ENCODE data around the gene RFNG.

RFNG gene, protein sequence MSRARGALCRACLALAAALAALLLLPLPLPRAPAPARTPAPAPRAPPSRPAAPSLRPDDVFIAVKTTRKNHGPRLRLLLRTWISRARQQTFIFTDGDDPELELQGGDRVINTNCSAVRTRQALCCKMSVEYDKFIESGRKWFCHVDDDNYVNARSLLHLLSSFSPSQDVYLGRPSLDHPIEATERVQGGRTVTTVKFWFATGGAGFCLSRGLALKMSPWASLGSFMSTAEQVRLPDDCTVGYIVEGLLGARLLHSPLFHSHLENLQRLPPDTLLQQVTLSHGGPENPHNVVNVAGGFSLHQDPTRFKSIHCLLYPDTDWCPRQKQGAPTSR

DNA sequence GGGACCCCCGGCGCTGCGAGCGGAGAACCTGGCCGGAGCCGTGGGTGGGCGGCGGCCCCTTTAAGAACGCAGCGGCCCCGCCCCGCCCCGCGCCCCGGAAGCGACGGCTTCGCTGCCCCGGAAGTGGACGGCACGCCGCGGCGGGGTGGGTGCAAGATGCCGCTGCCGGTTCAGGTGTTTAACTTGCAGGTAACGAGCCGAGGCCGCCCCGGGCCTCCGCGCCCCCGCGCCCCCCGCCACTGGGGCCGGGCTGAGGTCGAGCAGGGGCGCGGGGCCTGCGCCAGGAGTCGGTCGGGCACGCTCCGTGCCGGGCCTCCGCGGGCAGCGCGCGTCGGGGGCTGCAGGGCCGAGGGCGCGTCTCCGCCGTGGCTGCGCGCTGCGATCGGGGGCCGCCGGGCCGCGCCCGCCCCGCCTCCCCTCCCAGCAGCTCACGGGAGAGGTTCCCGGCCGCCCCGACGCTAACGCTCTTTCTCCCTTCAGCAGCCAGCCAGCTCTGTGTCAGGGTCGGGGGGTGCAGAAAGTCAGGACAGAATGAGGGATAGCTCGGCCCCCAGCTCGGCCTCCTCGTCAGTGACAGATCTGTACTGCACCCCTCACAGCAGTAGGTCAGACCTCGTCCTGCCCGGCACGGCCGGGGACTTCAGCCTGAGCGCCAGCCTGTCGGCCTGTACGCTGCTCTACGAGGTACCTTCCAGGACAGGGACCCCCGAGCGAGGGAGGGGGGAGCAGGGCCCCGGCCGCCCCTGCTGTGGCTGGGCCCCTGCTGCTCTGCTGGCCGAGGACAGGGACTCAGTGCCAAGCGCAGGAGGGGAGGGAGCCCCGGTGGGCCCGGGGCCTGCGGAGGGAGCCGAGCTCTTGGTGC, at the start of gene RFNG, which contains the start of gene GPS1:
Gene RFNG, minus strand, starts transcription at position 36 of the 862 bp plus-strand sequence. CDS start 45 bp downstream, outside the sequence.
Gene GPS1, plus strand, starts transcription at position 123 of the 862 bp plus-strand sequence. Its CDS starts 34 bp downstream, at position 157.
- DNase-seq (ENCODE audit: low spot score) = peak; percentile 95

DNA sequence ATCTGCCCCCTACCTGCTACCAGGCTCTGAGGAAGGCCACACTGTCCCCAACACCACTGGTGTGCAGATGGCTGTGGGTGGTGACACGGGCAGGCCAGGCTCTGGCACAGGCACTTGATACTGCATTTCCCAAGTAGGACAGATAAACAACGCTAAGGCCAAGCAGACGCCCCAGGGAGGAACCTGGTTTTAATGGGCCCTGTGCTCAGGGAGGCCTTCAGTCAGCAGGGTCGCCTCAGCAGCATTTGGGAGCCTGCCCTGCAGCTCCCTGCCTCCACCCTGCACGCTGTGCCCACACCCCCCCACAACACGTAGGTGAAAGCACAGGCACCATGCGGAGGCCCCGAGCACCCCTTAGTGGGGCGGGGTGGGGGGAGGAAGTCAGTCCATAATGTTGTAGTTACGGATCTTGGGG, 49.7 kb upstream of the RFNG start:
- no peak for DNase-seq (ENCODE audit: low spot score)

DNA sequence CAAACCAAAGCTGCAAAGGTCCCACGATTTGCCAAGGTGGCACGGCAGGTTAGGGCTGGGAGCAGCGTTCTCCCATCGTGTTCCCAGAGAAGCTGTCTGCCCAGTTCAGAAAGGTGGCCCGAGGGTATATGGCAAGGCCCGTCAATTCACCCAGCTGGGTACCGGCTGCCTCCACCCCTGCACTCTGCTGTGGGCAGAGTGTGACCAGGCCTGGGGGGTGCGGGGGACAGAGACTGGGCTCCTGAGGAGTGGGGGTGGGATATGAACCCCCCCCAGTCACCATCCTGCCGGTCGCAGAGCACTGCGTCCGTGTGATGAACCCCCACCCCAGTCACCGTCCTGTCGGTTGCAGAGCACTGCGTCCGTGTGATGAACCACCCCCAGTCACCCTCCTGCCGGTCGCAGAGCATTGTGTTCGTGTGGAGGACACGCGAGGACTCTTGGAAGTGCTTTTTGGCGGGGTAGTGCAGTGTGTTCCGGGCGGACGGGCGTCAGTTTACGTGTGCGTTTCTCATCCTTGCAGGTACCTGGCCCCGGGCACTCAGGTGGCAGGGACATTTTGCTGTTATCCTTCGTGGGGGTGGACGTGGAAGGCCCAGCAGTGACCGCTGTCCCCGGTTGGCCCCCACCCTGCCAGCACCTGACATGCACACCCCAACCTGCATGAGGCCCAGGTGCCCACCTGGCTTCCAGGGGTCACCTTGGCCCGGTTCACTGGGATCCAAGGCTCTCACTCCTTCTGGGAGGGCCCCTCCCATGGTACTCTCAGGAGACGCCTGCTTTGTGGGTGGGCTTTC, 49.1 kb upstream of the RFNG start:
- DNase-seq (ENCODE audit: low spot score) = no peak

DNA sequence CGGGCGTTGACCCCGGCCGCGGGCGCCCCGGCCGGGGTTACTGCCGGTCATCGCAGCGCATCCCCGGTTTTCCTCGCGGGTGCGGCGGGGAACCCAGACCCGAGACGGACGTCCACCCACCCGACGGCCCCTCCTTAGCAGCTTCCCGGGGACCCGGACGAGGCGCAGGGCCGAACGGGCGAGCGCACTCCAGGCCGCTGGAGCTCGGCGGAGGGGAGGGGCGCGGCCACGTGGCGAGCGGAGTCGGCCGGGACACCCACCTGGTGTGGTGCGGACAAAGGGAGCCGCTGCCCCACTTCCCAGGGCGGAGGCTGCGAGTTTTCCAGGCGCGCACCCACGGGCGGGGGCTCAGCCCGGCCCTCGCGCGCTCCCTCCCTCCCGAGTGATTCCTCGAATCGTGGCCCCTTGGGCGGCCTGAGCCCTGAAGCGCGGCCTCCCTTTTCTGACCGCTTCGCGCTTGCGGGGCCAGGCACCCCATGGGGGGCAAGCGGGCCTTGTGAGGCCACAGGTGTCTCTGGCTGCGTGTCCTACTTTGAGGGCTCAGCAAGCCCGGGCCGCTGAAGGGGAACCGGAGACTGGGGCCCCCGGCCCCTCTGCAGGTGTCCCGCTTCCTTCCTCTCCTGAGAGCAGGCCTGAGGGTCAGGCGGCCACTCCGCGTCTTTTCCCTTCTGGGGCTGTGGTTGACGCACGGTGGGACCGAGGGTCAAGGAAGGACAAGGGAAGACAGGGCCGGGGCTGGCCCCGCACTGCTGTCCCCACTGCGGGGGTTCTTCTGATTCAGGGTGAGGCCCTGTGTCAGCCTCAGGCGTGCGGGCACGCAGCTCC, 47.5 kb upstream of the RFNG start:
- DNase-seq (ENCODE audit: low spot score) = no peak

DNA sequence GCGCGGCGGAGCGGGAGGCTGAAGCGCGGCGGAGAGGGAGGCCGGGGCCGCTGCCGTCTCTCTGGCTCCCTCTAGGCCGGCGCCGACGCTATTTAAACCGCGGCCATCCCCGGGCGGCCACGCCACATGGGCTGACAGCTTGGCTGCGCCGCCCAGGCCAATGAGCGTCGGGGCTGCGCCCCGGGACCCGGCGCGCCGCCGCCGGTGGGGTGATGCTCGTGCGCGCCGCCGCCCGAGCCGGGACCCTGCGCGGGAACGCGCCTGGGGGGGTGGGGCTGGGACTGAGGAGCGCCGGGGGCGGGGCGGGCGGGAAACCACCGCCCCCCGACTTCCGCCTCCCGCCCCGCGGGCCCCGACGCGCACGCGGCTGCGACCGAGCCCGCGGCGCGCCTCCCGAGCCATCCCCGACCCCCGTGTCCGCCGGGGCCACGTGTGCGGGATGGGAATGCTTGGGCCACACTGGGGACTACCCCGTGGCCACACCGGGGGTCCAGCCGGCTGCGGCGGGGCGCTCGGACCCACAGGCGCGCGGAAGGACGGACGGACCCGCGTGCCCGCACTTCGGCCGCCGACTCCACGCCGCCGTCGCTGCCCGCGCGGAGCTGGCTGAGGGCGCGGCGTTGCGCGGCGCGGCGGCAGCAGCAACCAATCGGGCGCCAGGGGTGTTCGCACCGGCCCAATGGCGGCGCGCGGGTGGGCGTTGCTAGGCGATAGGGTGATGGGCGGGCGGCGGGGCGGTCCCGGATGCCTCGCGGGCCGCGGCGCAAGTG, 46.7 kb upstream of the RFNG start, which contains the start of gene FASN:
Gene FASN, minus strand, starts transcription at position 68 of the 770 bp plus-strand sequence. CDS start 1,791 bp downstream, outside the sequence.
- DNase-seq (ENCODE audit: low spot score) = peak; percentile 100

DNA sequence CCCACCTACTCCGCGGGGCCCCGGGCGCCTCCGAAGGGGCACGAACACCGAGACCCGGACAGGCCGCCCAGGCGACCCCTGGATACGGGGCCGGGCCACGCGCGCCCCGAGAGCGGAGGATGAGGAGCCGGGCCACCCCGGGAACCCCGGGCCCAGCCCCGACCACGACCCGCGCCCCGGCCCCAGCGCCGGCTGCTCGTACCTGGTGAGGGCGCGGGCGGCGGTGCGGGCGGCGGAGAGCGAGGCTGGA, 46.2 kb upstream of the RFNG start:
- no peak for DNase-seq (ENCODE audit: low spot score)

DNA sequence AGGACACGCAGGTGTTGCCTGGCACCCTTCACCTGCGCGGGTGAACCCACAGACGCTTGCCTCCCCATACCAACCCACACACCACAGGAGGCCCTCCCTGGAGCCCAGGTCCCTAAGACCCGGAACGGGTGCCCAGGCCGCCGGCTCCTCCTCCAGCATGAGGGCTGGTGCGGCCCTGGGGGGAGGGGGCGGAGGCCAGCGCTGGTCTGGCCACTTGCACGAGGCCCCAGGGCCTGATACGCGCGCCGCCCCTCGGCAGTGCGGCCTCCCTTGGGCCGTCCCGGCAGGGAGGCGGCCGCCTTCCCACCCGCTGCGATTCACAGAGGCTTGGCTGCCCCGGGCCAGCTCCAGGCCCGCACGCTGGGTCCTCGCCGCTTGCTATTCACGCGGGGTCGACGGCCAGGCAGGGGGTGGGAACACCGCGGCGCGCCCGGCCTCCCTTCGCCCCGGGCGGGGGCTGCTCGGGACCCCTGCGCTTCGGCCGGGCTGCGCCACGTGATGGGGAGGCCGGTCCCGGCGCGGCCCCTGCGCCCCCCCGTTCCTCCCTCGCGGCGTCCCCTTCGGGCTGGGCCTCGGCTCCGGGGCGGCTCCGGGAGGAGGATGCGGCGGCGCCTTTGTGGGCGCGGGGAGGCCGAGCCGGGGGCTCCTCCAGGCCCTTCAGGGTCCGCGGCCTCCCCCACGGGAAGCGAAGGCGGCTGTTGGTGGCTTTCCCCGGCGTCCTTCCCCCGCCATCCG, 45.7 kb upstream of the RFNG start:
- DNase-seq (ENCODE audit: low spot score) = peak; percentile 56

DNA sequence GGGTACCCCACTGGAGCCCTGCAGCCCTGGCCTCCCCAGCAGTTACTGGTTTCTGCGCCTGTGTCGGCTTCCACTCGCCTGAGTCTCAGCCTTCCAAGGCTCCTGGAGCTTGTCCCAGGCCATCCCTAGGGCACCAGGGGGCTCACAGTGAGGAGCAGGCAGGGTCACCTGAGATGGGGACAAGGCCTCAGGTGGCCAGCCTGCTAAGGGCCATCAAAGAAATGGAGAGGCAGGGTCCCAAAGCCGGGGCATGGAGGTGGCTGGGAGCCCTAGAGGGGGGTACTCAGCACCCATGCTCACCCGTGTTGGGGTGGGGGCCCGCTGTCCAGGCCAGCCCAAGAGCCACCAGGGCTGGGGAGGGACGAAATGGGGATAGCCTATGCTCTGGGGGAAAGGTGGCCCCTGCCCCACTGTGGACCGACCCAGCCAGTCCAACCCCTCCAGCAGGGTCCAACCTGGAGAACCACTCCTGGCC, 45.1 kb upstream of the RFNG start:
- no peak for DNase-seq (ENCODE audit: low spot score)

DNA sequence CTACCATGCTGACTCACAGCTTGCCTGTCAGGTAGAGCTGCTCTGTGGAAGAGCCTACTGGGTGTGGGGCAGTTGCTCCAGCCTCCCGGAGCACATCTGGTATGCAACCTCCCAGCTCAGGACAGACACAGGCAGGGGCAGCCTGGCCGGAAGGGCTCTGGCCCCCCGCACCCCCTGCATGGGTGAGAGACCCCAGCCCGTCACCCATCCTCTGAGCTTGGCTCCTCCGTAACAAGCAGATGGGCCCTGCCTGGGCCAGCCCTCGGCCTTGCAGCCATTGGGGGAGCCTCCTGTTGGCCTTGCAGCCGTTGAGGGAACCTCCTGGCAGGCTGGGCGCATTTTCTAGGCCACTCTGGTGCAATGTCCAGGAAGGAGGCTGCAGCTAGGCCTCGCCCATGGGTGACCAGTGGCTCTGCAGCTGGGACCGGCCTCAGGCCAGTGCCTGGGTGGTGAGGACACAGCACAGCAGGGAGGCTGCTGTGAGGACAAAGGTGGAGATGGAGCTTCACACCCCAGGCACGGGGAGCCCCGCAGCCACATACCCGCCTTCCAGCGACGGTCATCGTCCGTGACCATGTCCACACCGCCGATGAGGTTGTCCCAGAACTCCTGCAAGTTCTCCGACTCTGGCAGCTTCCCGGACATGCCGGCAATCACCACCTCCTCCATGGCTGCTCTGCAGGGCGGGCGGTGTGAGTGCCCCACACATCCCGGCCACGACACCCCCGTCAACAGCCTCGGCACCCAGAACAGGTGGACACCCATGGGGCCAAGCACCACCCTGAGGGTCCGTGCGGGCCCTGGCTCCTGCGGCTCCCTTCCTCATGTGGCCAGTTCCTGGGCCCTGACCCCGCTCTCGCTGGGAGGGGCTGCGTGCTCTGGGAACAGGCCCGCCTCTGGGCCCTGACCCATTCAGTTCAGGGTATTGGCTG, 44.4 kb upstream of the RFNG start:
- DNase-seq (ENCODE audit: low spot score) = no peak

DNA sequence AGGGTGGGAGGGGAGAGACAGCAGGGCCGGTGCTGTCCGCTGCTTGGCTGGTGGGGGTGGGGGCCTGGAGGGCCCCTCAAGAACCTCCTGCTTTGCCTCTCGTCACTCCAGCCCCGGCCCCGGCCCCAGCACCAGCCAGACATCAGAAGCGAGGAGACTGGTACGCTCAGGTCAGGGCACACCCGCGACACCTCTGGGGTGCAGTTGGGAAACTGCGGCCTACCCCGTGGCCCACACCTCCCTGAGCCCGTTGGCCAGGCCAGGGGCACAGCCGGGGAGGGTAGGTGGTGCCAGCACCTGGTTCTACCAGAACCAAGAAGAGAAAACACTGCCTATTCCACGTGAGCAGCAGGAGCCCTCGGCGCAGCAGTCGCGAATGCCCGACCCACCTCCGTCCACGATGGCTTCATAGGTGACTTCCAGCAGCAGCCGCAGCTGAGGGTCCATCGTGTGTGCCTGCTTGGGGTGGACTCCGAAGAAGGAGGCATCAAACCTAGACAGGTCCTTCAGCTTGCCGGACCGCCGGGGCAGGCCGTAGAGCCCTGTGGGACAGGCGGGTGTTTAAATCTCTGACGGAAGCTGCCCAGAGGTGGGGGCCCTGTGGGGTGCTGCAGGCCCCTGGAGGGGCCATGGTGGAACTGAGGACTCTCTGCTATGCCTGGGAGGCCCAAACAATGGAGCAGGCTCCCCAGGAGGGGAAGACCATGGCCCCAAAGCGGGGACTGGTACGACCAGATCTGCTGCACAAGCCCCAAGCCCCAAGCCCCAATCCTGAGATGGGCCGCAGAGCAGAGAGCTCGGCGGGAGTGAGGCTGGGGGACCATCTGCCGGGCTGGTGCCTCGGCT, 43.5 kb upstream of the RFNG start:
- no peak for DNase-seq (ENCODE audit: low spot score)

DNA sequence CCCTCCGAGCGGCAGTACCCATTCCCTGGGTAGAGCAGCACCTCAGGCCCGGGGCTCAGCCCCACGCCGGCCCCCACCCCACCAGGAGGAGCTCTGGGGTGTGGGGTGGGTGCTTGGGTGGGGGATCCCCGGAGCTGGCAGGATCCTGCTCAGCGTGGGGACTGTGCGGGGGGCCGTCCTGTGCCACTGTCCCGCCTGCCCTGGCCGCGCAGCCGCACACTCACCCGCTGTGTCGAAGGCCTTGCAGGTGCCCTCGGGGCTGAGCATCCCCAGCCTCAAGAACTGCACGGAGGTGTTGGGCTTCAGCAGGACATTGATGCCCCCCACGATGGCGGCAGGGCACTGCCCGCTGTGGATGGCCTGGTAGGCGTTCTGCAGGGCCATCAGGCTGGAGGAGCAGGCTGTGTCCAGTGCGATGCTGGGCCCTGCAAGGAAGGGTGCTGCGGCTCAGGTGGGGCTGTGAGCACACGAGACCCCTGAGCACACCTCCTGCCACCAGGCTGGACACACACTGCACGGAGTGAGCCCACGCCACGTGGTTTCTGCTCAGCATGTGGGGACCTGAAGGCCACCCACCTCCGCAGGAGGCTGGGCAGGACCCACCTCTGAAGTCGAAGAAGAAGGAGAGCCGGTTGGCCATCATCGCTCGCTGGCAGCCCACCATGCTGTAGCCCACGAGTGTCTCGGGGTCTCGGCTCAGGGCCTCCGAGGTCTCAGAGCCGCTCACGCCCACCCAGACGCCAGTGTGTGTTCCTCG, 41.6 kb upstream of the RFNG start:
- no peak for DNase-seq (ENCODE audit: low spot score)

DNA sequence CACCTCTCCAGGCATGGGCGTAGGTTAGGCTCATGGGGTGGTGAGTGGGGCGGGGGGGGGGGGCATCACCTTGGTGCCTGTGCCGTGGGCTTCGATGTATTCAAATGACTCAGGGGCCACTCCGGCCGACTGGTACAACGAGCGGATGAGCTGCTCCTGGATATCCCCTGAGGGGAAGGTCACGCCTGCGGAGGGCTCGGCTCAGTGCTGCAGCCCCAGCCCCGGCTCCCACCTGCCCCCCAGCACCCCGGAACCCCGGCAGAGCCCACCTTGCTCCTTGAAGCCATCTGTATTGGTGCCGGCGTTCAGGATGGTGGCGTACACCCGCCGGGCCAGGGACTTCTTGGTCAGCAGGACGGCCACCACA, 41.0 kb upstream of the RFNG start:
- no peak for DNase-seq (ENCODE audit: low spot score)

DNA sequence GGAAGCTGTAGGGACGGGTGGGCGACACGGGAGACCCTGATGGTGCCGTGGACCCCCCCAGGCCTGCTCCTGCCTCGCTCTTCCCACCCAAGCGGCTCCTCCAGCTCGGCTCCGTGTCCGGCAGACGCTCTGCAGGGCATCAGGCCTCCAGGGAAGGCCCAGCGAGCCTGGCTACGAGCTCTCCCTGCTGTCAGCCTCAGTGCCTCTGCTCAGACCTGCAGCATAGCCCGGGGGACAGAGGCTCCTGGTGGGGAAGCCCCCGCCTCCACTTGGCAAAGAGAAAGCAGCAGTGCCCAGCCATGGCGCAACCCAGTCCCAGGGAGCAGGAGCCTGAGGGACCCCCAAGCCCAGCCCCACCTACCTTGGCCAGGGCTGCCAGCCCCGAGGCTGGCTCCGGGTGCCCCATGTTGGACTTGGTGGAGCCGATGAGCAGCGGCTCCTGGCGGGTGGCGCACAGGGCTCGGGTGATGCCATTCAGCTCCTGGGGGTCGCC, 40.5 kb upstream of the RFNG start:
- no peak for DNase-seq (ENCODE audit: low spot score)

DNA sequence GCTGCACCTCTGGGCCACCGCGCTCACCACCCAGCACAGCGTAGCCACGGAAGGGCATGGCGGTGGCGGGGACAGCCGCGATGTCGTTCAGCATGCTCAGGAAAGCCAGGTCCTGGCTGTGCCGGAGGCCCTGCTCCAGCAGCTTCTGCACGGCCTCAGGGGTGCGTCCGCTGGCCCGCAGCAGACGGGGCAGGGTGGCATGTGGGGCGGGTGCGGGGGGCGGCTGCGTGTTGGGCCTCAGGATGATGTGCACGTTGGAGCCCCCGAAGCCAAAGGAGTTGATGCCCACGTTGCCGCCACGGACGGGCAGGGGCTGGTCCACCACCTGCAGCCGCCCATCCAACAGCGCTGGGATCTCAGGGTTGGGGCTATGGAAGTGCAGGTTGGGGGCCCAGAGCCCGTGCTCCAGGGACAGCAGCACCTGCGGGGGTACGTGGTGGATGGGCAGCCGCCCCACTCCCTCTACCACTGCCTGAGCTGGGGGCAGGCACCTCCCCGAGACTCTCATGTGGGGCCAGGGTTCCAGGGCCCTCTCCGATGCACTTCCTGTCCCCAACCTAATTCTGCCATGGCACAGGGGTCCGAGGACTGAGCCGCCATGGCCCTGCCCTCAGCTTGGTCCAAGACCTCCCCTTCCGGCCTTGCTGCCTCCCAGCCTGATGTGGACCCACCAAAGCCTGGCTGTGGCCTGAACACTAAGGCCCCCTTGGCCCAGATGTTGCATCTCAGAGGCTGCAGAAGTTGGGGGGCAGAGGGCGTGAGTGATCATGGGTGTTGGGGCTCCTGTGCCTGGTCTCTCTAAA, 39.9 kb upstream of the RFNG start:
- no peak for DNase-seq (ENCODE audit: low spot score)

DNA sequence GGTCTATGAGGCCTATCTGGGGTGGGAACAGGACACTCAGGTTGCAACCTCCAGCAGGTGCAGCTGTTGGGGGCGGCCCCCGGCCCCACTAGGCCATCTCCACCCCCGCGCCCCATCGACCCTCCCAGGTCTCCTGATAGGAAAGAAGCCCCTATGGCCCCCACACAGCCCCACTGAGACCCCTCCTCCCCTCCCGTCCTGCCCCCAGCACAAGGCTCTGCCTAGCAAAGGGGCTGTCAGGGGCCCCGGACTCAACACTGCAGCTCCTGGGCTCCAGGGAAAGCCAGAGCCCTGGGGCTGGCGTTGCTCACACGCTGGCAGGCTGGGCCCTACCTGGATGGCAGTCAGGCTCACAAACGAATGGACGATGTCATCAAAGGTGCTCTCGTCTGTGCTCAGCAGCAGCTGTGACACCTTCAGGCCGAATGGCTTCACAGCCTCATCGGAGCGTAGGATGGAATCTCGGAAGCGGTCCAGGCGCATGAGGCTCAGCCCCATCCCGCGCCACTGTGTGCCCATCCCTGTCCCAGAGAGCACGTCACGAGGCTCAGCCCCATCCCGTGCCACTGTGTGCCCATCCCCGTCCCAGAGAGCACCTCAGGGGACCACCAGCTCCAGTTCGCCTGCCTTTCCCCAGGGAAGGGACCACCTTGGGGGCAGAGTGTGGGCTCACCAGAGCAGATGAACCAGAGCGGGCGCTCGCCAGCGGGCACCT, 39.1 kb upstream of the RFNG start:
- DNase-seq (ENCODE audit: low spot score) = no peak

All from HuH-7 (cell line).